Fibroblast of villous mesenchyme (primary cell): ENCODE measurements around the gene FCHSD2. TPM values are rescaled to one million over a fixed set of nuclear protein-coding genes. Genes with fewer than 3 reads are reported as not detected.

Experiments
- DNase-seq: peaks from one replicate; pipeline ENCODE4 v3.0.0-alpha.2; 2010; ENCODE audit warnings: low read depth
- H3K4me3 ChIP-seq: 2 replicates; pipeline ENCODE4 v1.5.1; 2011; ENCODE audit warnings: low read depth, mild to moderate bottlenecking, low read length
- CTCF ChIP-seq: IDR thresholded peaks from 2 replicates; pipeline ENCODE4 v1.5.1; 2012; ENCODE audit warnings: low read depth, mild to moderate bottlenecking, low read length; ENCODE audit not compliant: insufficient read depth
- total RNA-seq: library from RNA; depleted of rRNA; stranded (reverse); fragments of >200 nt; gene quantifications from 2 replicates; pipeline ENCODE4 v1.2.3, GENCODE V29; 2012

Gene FCHSD2
- total RNA-seq, 1 donor = 11.2 TPM

GRCh38 chr11:73121692-73122091, 20.4 kb downstream of the FCHSD2 start:
- no peak overlapping the region for H3K4me3 ChIP-seq
- TF ChIP-seq CTCF = no peak
- DNase-seq = peak; percentile 69

- TF ChIP-seq CTCF = no peak
- H3K4me3 ChIP-seq = no peak overlapping the region
- no peak for DNase-seq
Measured at GRCh38 chr11:73117071-73117470, 25.0 kb downstream of the FCHSD2 start.

DNA sequence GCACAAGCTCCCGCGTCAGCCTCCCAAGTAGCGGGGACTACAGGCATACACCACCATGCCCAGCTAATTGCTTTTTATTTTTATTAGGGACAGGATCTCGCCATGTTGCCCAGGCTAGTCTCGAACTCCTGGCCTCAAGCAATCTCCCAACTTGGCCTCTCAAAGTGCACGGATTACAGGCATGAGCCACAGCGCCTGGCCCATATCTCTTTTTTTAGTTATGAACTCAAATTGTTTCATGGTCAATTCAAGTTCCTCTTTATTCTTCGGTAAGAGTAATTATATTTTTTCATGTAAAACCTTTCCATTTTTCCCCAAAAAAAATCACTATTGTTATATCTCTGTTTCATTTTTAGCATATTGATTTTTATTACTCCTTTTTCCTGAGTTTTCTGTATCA, 25.5 kb downstream of the FCHSD2 start:
- no peak for DNase-seq
- no peak overlapping the region for H3K4me3 ChIP-seq
- no peak for TF ChIP-seq CTCF

GRCh38 chr11:73114835-73115220, 27.3 kb downstream of the FCHSD2 start:
- H3K4me3 ChIP-seq = no peak overlapping the region
- no peak for TF ChIP-seq CTCF
- no peak for DNase-seq

- H3K4me3 ChIP-seq = no peak overlapping the region
- no peak for DNase-seq
- no peak for TF ChIP-seq CTCF
Measured at GRCh38 chr11:73114110-73114834, 27.8 kb downstream of the FCHSD2 start.

DNA sequence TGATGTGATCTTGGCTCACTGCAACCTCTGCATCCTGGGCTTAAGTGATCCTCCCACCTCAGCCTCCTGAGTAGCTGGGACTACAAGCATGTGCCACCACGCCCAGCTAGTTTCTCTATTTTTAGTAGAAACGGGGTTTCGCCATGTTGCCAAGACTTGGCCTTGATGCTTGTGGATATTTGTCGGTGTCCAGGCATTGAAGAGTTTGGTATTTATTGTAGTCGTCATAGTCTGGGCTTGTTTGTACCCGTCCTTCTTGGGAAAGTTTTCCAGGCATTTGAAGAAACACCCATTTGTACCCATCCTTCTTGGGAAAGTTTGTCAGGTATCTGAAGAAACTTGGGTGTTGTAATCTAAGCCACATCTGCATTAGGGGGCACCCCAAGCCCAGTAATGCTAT, 28.7 kb downstream of the FCHSD2 start:
- DNase-seq = no peak
- TF ChIP-seq CTCF = no peak
- no peak overlapping the region for H3K4me3 ChIP-seq

DNA sequence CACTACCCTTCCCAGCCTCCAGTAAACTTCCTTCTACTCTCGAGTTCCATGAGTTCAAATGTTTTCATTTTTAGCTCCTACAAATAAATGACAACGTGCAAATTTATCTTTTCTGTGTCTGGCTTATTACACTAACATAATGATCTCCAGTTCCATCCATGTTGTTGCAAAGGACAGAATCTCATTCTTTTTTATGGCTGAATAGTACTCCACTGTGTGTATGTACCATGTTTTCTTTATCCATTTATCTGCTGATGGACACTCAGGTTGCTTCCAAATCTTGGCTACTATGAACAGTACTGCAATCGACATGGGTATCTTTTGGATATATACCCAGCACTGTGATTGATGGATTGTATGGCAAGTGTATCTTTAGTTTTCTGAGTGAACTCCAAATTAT, 34.5 kb downstream of the FCHSD2 start:
- TF ChIP-seq CTCF = no peak
- H3K4me3 ChIP-seq = no peak overlapping the region
- no peak for DNase-seq
